SK-N-SH (cell line): ENCODE data around the gene PRKG1. TPM values are rescaled to one million over a fixed set of nuclear protein-coding genes. Genes with fewer than 3 reads are reported as not detected.

Experiments
- CTCF ChIA-PET: fragments of 300-600, 350-600 bp; formaldehyde crosslinking; extraction: SDS; loops from one replicate; lab custom pipeline; 2021; lab: Yijun Ruan, JAX
- POLR2A ChIA-PET: fragments of 350-600 bp; sonication (Branson Sonifier 250); formaldehyde crosslinking; extraction: SDS; loops from one replicate; lab custom pipeline; 2020; ENCODE audit warnings: antibody characterized with exemption, inconsistent platforms; lab: Yijun Ruan, JAX
- DNase-seq: peaks from one replicate; pipeline ENCODE4 v3.0.0; 2012
- H2AFZ ChIP-seq: fragments of 200-600 bp; sonication (generic); 2 replicates; pipeline ENCODE4 v1.8.1; 2016; ENCODE audit warnings: antibody characterized with exemption, mild to moderate bottlenecking, low read depth
- H3F3A ChIP-seq: fragments of 200-600 bp; sonication (generic); replicated peaks from 2 replicates; pipeline ENCODE3; 2016; ENCODE audit warnings: antibody characterized with exemption, mild to moderate bottlenecking; ENCODE audit not compliant: insufficient read depth
- H3K27ac ChIP-seq, 2 experiments: fragments of 200-500 bp in 1 of 2; fragments of 200-600 bp in 1 of 2; sonication (Bioruptor generic) in 1 of 2; sonication (generic), shearing (Covaris generic) in 1 of 2; 2 replicates each; pipeline versions ENCODE4 v1.5.1 to v1.6.1; 2014 to 2016; ENCODE audit warnings: low read depth in 2 of 2, inconsistent platforms in 1 of 2, low read length in 1 of 2, mild to moderate bottlenecking in 1 of 2, mixed read lengths in 1 of 2
- H3K27me3 ChIP-seq: fragments of 200-600 bp; sonication (generic), shearing (Covaris generic); 2 replicates; pipeline ENCODE4 v1.6.1; 2016; ENCODE audit warnings: mixed run types; ENCODE audit not compliant: insufficient read depth
- H3K36me3 ChIP-seq, 2 experiments: fragments of 200-500 bp in 1 of 2; fragments of 200-600 bp in 1 of 2; sonication (Bioruptor generic) in 1 of 2; sonication (generic) in 1 of 2; replicated peaks in 1 of 2; 2 replicates each; pipeline versions ENCODE3 to v1.5.1; 2014 to 2016; ENCODE audit warnings: low read length in 1 of 2, mild to moderate bottlenecking in 1 of 2; ENCODE audit not compliant: insufficient read depth in 2 of 2, control insufficient read depth in 1 of 2
- H3K4me1 ChIP-seq, 2 experiments: fragments of 200-500 bp in 1 of 2; fragments of 200-600 bp in 1 of 2; sonication (Bioruptor generic) in 1 of 2; sonication (generic), shearing (Covaris generic) in 1 of 2; 2 replicates each; pipeline versions ENCODE4 v1.5.1 to v1.6.1; 2014 to 2016; ENCODE audit warnings: low read depth in 1 of 2, low read length in 1 of 2, mixed run types in 1 of 2; ENCODE audit not compliant: insufficient read depth in 2 of 2, control insufficient read depth in 1 of 2
- H3K4me2 ChIP-seq: fragments of 200-600 bp; sonication (generic), shearing (Covaris generic); 2 replicates; pipeline ENCODE4 v1.6.1; 2017; ENCODE audit warnings: mixed run types
- H3K4me3 ChIP-seq, 2 experiments: fragments of 200-500 bp in 1 of 2; fragments of 200-600 bp in 1 of 2; sonication (Bioruptor generic) in 1 of 2; sonication (generic), shearing (Covaris generic) in 1 of 2; 2 replicates each; pipeline versions ENCODE4 v1.5.1 to v1.8.1; 2014 to 2016; ENCODE audit warnings: low read depth in 2 of 2, inconsistent platforms in 1 of 2, low read length in 1 of 2, mild to moderate bottlenecking in 1 of 2, mixed read lengths in 1 of 2, moderate library complexity in 1 of 2
- H3K79me2 ChIP-seq: fragments of 200-600 bp; sonication (generic); 2 replicates; pipeline ENCODE4 v1.8.1; 2017; ENCODE audit warnings: mild to moderate bottlenecking; ENCODE audit not compliant: insufficient read depth
- H3K9ac ChIP-seq: fragments of 200-600 bp; sonication (generic); 2 replicates; pipeline ENCODE4 v1.6.1; 2017; ENCODE audit warnings: mixed run types
- H3K9me2 ChIP-seq: fragments of 200-600 bp; sonication (generic); 2 replicates; pipeline ENCODE4 v1.6.1; 2017; ENCODE audit warnings: mixed run types
- H3K9me3 ChIP-seq: fragments of 200-600 bp; sonication (generic); 2 replicates; pipeline ENCODE4 v1.6.1; 2017; ENCODE audit warnings: mixed run types, mild to moderate bottlenecking, moderate library complexity
- H4K20me1 ChIP-seq: fragments of 200-600 bp; sonication (generic); 2 replicates; pipeline ENCODE4 v1.6.1; 2017; ENCODE audit warnings: mild to moderate bottlenecking, mixed run types; ENCODE audit not compliant: insufficient read depth
- CHD2 ChIP-seq: fragments of 150-350 bp; IDR thresholded peaks from 2 replicates; pipeline ENCODE4 v1.6.1; 2018; ENCODE audit warnings: low read length; ENCODE audit not compliant: partially characterized antibody
- ELF1 ChIP-seq: IDR thresholded peaks from 2 replicates; pipeline ENCODE4 v1.4.0; 2012
- EP300 ChIP-seq, 2 experiments: IDR thresholded peaks; 2 replicates each; pipeline versions ENCODE4 v1.4.0 to v1.6.1; 2012; ENCODE audit warnings: borderline replicate concordance in 1 of 2, low read depth in 1 of 2, low read length in 1 of 2
- FOSL2 ChIP-seq: IDR thresholded peaks from 2 replicates; pipeline ENCODE4 v1.4.0; 2012; ENCODE audit warnings: low read depth, mild to moderate bottlenecking, moderate library complexity, borderline replicate concordance
- FOXM1 ChIP-seq: IDR thresholded peaks from 2 replicates; pipeline ENCODE4 v1.4.0; 2012; ENCODE audit warnings: low read depth, mild to moderate bottlenecking
- GATA2 ChIP-seq: sonication (generic); formaldehyde crosslinking; IDR thresholded peaks from 2 replicates; pipeline ENCODE4 v1.5.0; 2020; ENCODE audit warnings: mild to moderate bottlenecking, missing genetic modification reagents
- JUND ChIP-seq: IDR thresholded peaks from 2 replicates; pipeline ENCODE4 v1.4.0; 2012
- POLR2AphosphoS5 ChIP-seq: IDR thresholded peaks from 2 replicates; pipeline ENCODE4 v1.6.1; 2012; ENCODE audit warnings: low read depth, low read length
- RAD21 ChIP-seq: IDR thresholded peaks from 2 replicates; pipeline ENCODE4 v1.6.1; 2012; ENCODE audit warnings: mild to moderate bottlenecking, low read length
- RCOR1 ChIP-seq: fragments of 150-350 bp; IDR thresholded peaks from 2 replicates; pipeline ENCODE4 v1.6.1; 2017; ENCODE audit warnings: antibody characterized with exemption, low read length
- SMC3 ChIP-seq: IDR thresholded peaks from 2 replicates; pipeline ENCODE4 v1.6.1; 2012; ENCODE audit warnings: low read depth, low read length, improper control_type of control experiment
- TAF1 ChIP-seq: IDR thresholded peaks from 2 replicates; pipeline ENCODE4 v1.6.1; 2012; ENCODE audit warnings: low read depth, mild to moderate bottlenecking, low read length, moderate library complexity, borderline replicate concordance
- TCF12 ChIP-seq: IDR thresholded peaks from 2 replicates; pipeline ENCODE4 v1.4.0; 2012
- YY1 ChIP-seq: IDR thresholded peaks from 2 replicates; pipeline ENCODE4 v1.4.0; 2012; ENCODE audit warnings: low read depth, mild to moderate bottlenecking
- WGBS: methylation state at CpG from one replicate; pipeline ENCODE4 v1.1.6; 2017; ENCODE audit warnings: low lambda C conversion rate; 5-methylcytosine and 5-hydroxymethylcytosine counted together
- polyA plus RNA-seq, 3 experiments: library from polyadenylated mRNA; depleted of rRNA; stranded (reverse); fragments of >200 nt; gene quantifications; 2 replicates each; pipeline ENCODE4 v1.2.3, GENCODE V29; 2012
- TF ChIP-seq, protein P1 (sequence below): IDR thresholded peaks from 2 replicates; pipeline ENCODE4 v1.4.0; 2012; ENCODE audit warnings: low read depth, borderline replicate concordance
- TF ChIP-seq, protein P2 (sequence below): IDR thresholded peaks from 2 replicates; pipeline ENCODE4; 2012
- TF ChIP-seq, protein P3 (sequence below): fragments of 150-350 bp; IDR thresholded peaks from 2 replicates; pipeline ENCODE4 v1.6.1; 2017; ENCODE audit warnings: antibody characterized with exemption, low read length, low read depth, borderline replicate concordance
- TF ChIP-seq, protein P4 (sequence below): IDR thresholded peaks from 2 replicates; pipeline ENCODE4 v1.4.0; 2012; ENCODE audit warnings: low read depth
- TF ChIP-seq, protein P5 (sequence below): fragments of 200-600 bp; sonication (generic); IDR thresholded peaks from 2 replicates; pipeline ENCODE4 v1.6.1; 2017; ENCODE audit warnings: antibody characterized with exemption, mild to moderate bottlenecking, moderate library complexity

PRKG1 gene
- polyA plus RNA-seq, 1 of the 3 experiments (the other 2 are of a cell fraction), result 4.1 TPM

DNA sequence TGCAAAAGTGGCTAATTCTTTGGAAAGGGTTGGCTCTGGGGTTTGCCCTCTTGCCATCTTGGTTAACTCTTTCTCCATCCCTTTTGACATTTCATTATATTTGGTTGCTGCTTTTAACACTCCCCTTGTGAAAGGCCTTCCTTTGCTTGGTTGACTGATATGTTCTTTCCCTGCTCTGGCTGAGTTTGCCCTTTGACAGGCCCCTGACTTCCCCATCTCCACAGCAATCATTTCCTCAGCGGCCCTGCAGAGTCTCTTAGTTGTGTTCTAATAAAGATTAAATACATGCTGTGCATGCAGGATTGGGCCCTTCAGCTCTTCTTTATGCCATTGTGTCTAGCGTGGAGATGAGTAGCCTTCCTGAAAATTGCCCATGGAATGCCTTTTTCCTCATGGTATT, 709.7 kb downstream of the PRKG1 start:
- CTCF ChIA-PET, result interaction anchor here (1.0 to 2.7 kb wide), 3 partner anchors 8 to 14 kb away, joined by 3 to 7 read pairs (median 3); no protein-coding TSS in a partner anchor
- DNase-seq, result no peak
- H3K4me1 ChIP-seq, result no peaks in the 10 kb centered on the region
- H3K4me2 ChIP-seq, result no peak overlapping the region
- no peak overlapping the region for H3K4me3 ChIP-seq
- no peaks in the 10 kb centered on the region for H3K79me2 ChIP-seq
- H3K36me3 ChIP-seq, result no peaks in the 10 kb centered on the region
- H3K9me3 ChIP-seq, result no peaks in the 10 kb centered on the region
- TF ChIP-seq CHD2, result no peak
- TF ChIP-seq, protein P1, sequence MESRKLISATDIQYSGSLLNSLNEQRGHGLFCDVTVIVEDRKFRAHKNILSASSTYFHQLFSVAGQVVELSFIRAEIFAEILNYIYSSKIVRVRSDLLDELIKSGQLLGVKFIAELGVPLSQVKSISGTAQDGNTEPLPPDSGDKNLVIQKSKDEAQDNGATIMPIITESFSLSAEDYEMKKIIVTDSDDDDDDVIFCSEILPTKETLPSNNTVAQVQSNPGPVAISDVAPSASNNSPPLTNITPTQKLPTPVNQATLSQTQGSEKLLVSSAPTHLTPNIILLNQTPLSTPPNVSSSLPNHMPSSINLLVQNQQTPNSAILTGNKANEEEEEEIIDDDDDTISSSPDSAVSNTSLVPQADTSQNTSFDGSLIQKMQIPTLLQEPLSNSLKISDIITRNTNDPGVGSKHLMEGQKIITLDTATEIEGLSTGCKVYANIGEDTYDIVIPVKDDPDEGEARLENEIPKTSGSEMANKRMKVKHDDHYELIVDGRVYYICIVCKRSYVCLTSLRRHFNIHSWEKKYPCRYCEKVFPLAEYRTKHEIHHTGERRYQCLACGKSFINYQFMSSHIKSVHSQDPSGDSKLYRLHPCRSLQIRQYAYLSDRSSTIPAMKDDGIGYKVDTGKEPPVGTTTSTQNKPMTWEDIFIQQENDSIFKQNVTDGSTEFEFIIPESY, result no peak
- TF ChIP-seq, all 33 proteins: peak for 0
- Histone ChIP-seq H2AFZ (no peak overlapping the region), H3K9me2 (no peaks in the 10 kb centered on the region), H3F3A (no peaks in the 10 kb centered on the region), H3K9ac (no peak overlapping the region), H3K27me3 (no peaks in the 10 kb centered on the region), H4K20me1 (no peaks in the 10 kb centered on the region), H3K27ac (no peak overlapping the region)
- WGBS, result 76% methylated on average over 2 of the region's 2 CpGs
- POLR2A ChIA-PET, result no interaction called here

DNA sequence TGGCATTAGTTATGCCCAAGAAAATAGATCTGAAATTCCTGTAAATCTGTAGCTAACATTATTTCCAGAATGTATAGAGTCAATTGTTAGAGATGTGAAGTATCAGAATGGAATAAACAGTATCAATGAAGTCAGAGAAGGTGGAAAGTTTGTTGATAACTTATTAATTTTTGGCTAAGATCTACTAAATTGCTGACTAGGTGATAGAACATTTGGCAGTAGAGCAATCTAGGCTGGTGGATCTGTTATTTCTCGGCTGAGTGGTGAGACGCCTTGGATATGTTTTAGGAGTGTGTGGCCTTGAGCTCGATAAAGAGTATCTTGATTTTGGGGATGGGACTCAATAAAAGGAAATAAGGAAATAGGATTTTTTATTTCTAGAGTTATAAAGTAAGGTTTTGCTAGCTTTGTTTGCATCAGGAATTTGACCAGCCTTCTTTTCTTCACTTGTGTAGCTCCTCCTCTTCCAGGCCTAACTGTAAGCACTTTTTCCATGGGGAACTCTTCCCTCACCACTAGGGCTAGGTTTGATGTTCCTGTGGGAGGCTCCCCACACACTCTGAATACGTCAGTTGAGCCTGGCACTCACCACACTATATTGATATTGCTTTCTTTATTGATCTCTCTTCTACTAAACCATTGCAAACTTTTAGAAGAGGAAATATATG, 711.9 kb downstream of the PRKG1 start:
- H3K9ac ChIP-seq, result no peak overlapping the region
- H3K27me3 ChIP-seq, result no peaks in the 10 kb centered on the region
- H3F3A ChIP-seq, result no peaks in the 10 kb centered on the region
- WGBS, result 74% methylated on average over 4 of the region's 4 CpGs
- ChIA-PET CTCF (interaction anchor here (1.0 to 2.7 kb wide), 3 partner anchors 9 to 12 kb away, joined by 3 to 7 read pairs (median 4); no protein-coding TSS in a partner anchor), POLR2A (no interaction called here)
- no peaks in the 10 kb centered on the region for H4K20me1 ChIP-seq
- no peak overlapping the region for H2AFZ ChIP-seq
- no peaks in the 10 kb centered on the region for H3K36me3 ChIP-seq
- no peaks in the 10 kb centered on the region for H3K9me2 ChIP-seq
- H3K27ac ChIP-seq, result no peak overlapping the region; a peak in 1 of 4 replicates
- H3K4me3 ChIP-seq, result no peak overlapping the region
- no peaks in the 10 kb centered on the region for H3K4me1 ChIP-seq
- H3K79me2 ChIP-seq, result no peaks in the 10 kb centered on the region
- no peak overlapping the region for H3K4me2 ChIP-seq
- H3K9me3 ChIP-seq, result no peaks in the 10 kb centered on the region
- no peak for DNase-seq
- no peak for TF ChIP-seq TCF12
- TF ChIP-seq RCOR1, result no peak
- no peak for TF ChIP-seq RAD21
- no peak for TF ChIP-seq GATA2 (CRISPR knock-in tag)
- TF ChIP-seq FOXM1, result no peak
- TF ChIP-seq POLR2AphosphoS5, result no peak
- TF ChIP-seq ELF1, result no peak
- TF ChIP-seq, protein P2, sequence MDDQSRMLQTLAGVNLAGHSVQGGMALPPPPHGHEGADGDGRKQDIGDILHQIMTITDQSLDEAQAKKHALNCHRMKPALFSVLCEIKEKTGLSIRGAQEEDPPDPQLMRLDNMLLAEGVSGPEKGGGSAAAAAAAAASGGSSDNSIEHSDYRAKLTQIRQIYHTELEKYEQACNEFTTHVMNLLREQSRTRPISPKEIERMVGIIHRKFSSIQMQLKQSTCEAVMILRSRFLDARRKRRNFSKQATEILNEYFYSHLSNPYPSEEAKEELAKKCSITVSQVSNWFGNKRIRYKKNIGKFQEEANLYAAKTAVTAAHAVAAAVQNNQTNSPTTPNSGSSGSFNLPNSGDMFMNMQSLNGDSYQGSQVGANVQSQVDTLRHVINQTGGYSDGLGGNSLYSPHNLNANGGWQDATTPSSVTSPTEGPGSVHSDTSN, result no peak
- no peak for TF ChIP-seq JUND
- TF ChIP-seq, protein P1, result no peak
- TF ChIP-seq, protein P3, sequence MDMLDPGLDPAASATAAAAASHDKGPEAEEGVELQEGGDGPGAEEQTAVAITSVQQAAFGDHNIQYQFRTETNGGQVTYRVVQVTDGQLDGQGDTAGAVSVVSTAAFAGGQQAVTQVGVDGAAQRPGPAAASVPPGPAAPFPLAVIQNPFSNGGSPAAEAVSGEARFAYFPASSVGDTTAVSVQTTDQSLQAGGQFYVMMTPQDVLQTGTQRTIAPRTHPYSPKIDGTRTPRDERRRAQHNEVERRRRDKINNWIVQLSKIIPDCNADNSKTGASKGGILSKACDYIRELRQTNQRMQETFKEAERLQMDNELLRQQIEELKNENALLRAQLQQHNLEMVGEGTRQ, result no peak
- TF ChIP-seq, protein P4, sequence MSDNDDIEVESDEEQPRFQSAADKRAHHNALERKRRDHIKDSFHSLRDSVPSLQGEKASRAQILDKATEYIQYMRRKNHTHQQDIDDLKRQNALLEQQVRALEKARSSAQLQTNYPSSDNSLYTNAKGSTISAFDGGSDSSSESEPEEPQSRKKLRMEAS, result no peak
- TF ChIP-seq FOSL2, result no peak
- no peak for TF ChIP-seq TAF1
- TF ChIP-seq EP300 (IDR thresholded peaks at IDR 0.05; ENCODE audit: borderline replicate concordance in 1 of 2, low read depth in 1 of 2, low read length in 1 of 2), result no peak
- TF ChIP-seq, protein P5, sequence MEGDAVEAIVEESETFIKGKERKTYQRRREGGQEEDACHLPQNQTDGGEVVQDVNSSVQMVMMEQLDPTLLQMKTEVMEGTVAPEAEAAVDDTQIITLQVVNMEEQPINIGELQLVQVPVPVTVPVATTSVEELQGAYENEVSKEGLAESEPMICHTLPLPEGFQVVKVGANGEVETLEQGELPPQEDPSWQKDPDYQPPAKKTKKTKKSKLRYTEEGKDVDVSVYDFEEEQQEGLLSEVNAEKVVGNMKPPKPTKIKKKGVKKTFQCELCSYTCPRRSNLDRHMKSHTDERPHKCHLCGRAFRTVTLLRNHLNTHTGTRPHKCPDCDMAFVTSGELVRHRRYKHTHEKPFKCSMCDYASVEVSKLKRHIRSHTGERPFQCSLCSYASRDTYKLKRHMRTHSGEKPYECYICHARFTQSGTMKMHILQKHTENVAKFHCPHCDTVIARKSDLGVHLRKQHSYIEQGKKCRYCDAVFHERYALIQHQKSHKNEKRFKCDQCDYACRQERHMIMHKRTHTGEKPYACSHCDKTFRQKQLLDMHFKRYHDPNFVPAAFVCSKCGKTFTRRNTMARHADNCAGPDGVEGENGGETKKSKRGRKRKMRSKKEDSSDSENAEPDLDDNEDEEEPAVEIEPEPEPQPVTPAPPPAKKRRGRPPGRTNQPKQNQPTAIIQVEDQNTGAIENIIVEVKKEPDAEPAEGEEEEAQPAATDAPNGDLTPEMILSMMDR, result no peak
- no peak for TF ChIP-seq YY1
- TF ChIP-seq SMC3, result no peak
